ENCODE data around the gene PPP3CA. TPM values are rescaled to one million over a fixed set of nuclear protein-coding genes. Genes with fewer than 3 reads are reported as not detected.

PPP3CA gene
- total and polyA plus RNA-seq, 2 of the 8 experiments (the other 6 are each of a cell fraction or from before 2014, with no cell fraction given): 7.9 to 35.0 TPM

- Histone ChIP-seq H3K4me3 (ENCODE audit: extremely low read depth in 1 of 4, insufficient read depth in 2 of 4, low read depth in 3 of 4, low read length in 4 of 4) (no peak overlapping the region), H4K20me1 (replicated peaks in 1 of 2; ENCODE audit: control insufficient read depth in 1 of 2, insufficient read depth in 2 of 2, low read length in 2 of 2) (no peaks in the 10 kb centered on the region), H2AK5ac (ENCODE audit: low read depth, low read length) (no peak overlapping the region), H3K56ac (replicated peaks; ENCODE audit: insufficient read length, low read depth, low read length) (no peak overlapping the region), H3K36me3 (ENCODE audit: control insufficient read depth in 2 of 4, insufficient read depth in 4 of 4, low read length in 3 of 4) (no peaks in the 10 kb centered on the region), H3K79me2 (ENCODE audit: control insufficient read depth in 1 of 2, insufficient read depth in 2 of 2, low read length in 2 of 2) (no peaks in the 10 kb centered on the region), H3K18ac (ENCODE audit: extremely low read depth, low read length) (no peak overlapping the region), H2BK12ac (ENCODE audit: low read depth, low read length) (no peak overlapping the region), H4K5ac (ENCODE audit: insufficient read length, low read depth, low read length) (no peak overlapping the region), H2BK5ac (ENCODE audit: low read depth, low read length) (no peak overlapping the region), H2BK20ac (ENCODE audit: low read length) (no peak overlapping the region), H2BK120ac (replicated peaks; ENCODE audit: low read depth, low read length) (no peak overlapping the region), H4K91ac (replicated peaks; ENCODE audit: insufficient read length, low read length) (no peak overlapping the region), H3K23ac (ENCODE audit: insufficient read length) (no peak overlapping the region), H2AFZ (ENCODE audit: low read length) (no peak overlapping the region), H3K9me3 (ENCODE audit: insufficient read depth in 2 of 2, low read depth in 1 of 2, low read length in 1 of 2) (no peaks in the 10 kb centered on the region), H3K9ac (replicated peaks in 1 of 4; ENCODE audit: extremely low read depth in 1 of 4, low read depth in 3 of 4, low read length in 3 of 4) (no peak overlapping the region), H3K23me2 (ENCODE audit: low read depth, low read length) (no peaks in the 10 kb centered on the region), H3K4me2 (ENCODE audit: insufficient read depth in 1 of 2, low read depth in 2 of 2, low read length in 2 of 2) (no peak overlapping the region), H3K27me3 (replicated peaks in 1 of 4; ENCODE audit: control insufficient read depth in 3 of 4, extremely low read depth in 1 of 4, insufficient read depth in 3 of 4, low read length in 3 of 4) (no peaks in the 10 kb centered on the region), H3K4me1 (replicated peaks in 1 of 4; ENCODE audit: control insufficient read depth in 3 of 4, insufficient read depth in 4 of 4, low read length in 3 of 4) (peaks cover 0 to 9% (median 4%) of the 10 kb centered on the region in 4 experiments; a peak in 4 of 7 replicates), H3K14ac (ENCODE audit: insufficient read length) (no peak overlapping the region), H3K27ac (ENCODE audit: low read depth, low read length) (no peak overlapping the region; the same call in 1 of the 2 replicates), H4K8ac (ENCODE audit: extremely low read depth, insufficient read depth, low read length) (no peak overlapping the region), H2BK15ac (ENCODE audit: low read length) (no peak overlapping the region), H3K4ac (replicated peaks; ENCODE audit: insufficient read length, low read depth, low read length) (no peak overlapping the region), H3K79me1 (ENCODE audit: low read depth, low read length) (no peaks in the 10 kb centered on the region)
- TF ChIP-seq TAF7 (optimal IDR thresholded peaks at IDR 0.05; ENCODE audit: borderline replicate concordance, low read depth, low read length): no peak
- TF ChIP-seq JUND (IDR thresholded peaks at IDR 0.05; ENCODE audit: low read length): no peak
- POLR2A ChIA-PET (ENCODE audit: partially characterized antibody): interaction anchor here (0.6 kb wide), 1 partner anchor 252 kb away, joined by 3 read pairs; no protein-coding TSS in a partner anchor
- DNase-seq (ENCODE audit: low read depth in 1 of 2, low spot score in 2 of 2): no peak
- FAIRE-seq: no peak
- CTCF ChIA-PET (ENCODE audit: partially characterized antibody): interaction anchor here (1.3 kb wide), 1 partner anchor 10 kb away, joined by 3 read pairs; no protein-coding TSS in a partner anchor
Observed at GRCh38 chr4:101028886-101029285, 318.4 kb downstream of the PPP3CA start.

Measured in H1 (cell line).